GM18505 (cell line): Measurements from ENCODE around the gene CLSTN2.

ENCODE experiments used
- ATAC-seq: cut with Tn5 transposase; IDR thresholded peaks from one replicate; pipeline ENCODE4 v1.9.1; 2021; ENCODE audit not compliant: unreplicated experiment
- POLR2A ChIP-seq: IDR thresholded peaks from 4 replicates; pipeline ENCODE4 v1.6.1; 2011; ENCODE audit warnings: borderline replicate concordance; ENCODE audit not compliant: insufficient read depth, insufficient read length; ENCODE audit errors: extremely low read depth

The CLSTN2 gene

GRCh38 chr3:140091143-140091542 lies 156.2 kb downstream of the CLSTN2 start:
- ATAC-seq = no peak
- no peak for TF ChIP-seq POLR2A

DNA sequence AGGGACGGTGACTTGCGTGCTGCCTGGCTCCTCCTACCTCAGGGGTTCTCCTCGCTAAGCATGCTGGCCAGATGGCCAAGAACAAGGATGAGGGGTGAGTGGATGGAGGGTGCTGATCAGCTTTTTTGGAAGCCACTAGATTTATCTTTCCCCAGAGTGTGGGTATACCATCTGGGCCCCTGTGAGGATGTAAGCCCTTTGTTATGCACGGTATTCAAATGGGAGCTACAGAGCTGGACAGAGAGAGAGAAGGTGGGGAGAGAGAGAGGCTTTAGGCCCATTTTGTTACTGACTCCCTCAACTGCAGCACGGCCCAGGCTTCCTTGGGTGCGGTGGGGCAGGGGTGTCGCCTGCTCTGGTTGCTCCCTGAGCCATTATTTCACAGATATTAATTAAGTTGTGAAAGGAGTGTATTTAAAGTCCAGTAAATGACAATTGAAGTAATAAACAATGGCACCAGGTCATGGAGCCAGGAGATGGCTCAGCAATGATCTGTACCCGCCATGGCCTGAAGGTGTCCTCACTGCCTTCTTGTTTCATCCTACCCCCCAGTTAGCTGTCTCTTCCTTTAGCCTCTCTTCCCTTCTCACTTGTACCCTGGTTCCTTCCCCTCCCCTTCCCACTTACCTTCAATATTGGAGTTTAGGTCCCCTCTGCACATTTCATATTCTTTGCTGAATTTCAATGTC lies 158.0 kb downstream of the CLSTN2 start:
- no peak for ATAC-seq
- TF ChIP-seq POLR2A = no peak

GRCh38 chr3:140093742-140094141 lies 158.8 kb downstream of the CLSTN2 start:
- no peak for TF ChIP-seq POLR2A
- no peak for ATAC-seq

GRCh38 chr3:140094487-140094886 lies 159.5 kb downstream of the CLSTN2 start:
- no peak for TF ChIP-seq POLR2A
- no peak for ATAC-seq

- TF ChIP-seq POLR2A = no peak
- ATAC-seq = no peak
Observed at GRCh38 chr3:140096037-140096436, 161.1 kb downstream of the CLSTN2 start.

GRCh38 chr3:140097874-140098635 lies 163.1 kb downstream of the CLSTN2 start:
- no peak for ATAC-seq
- no peak for TF ChIP-seq POLR2A

GRCh38 chr3:140100479-140100878 lies 165.5 kb downstream of the CLSTN2 start:
- no peak for ATAC-seq
- TF ChIP-seq POLR2A = no peak

DNA sequence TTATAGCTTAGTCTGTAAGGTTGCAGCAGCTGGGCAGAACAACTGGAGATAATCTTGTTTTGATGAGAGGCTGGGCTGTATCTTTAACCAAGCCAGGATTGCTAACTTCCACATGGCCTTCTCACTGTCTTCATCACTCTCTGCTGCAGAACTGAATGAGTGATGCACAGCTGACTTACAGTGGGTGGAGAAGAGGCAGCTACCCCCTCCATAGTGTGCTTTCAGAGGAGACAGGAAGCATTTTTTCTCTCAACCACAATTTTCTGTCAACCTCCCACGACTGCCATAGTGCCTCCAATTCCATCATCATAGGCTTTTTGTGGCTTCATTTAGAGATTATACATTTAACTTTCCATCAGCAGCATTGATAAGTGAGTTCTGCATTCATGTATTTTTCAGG lies 168.2 kb downstream of the CLSTN2 start:
- TF ChIP-seq POLR2A = no peak
- ATAC-seq = no peak

GRCh38 chr3:140103986-140104645 lies 169.1 kb downstream of the CLSTN2 start:
- no peak for TF ChIP-seq POLR2A
- no peak for ATAC-seq

DNA sequence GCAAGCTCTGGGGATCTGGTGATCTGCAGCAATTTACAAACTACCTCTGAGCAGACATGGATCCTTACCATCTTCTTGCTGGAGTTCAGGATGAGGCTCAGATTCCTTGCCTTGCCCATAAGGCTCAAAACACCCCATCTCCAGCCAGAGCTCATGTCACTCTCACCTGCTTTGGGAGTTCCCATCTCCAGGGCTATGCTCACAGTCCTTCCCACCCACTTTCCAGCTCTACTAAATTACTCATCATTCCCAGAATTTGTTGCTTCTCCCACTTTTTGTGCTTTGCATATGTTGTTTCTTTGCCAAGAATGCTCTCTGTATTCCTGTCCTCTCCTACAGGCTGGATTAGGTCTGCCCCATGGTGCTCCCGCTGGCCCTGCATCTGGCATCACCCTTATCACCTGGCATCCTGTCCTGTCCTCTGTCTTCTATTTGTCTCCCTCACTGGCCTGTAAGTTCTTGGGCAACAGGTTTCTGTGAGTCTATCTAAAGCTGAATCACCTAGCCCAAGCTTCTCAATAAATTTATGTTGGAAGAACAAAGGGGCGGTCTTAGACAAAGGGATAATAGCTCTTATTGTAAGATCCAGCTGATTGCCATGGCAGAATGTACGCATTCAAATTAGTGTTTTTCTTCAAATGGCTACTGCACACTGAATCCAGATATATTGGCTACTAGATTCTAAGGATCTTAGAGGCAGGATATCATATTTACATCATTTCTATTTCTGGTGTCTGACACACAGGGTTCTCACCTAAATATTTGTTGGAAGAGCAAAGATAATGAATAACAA lies 179.2 kb downstream of the CLSTN2 start:
- TF ChIP-seq POLR2A = no peak

GRCh38 chr3:140114789-140115080 lies 179.8 kb downstream of the CLSTN2 start:
- TF ChIP-seq POLR2A = no peak
- no peak for ATAC-seq

More for the DNA sequence above, 179.2 kb downstream of the CLSTN2 start:
- ATAC-seq = no peak

GRCh38 chr3:140117096-140117526 lies 182.1 kb downstream of the CLSTN2 start:
- no peak for TF ChIP-seq POLR2A
- no peak for ATAC-seq

DNA sequence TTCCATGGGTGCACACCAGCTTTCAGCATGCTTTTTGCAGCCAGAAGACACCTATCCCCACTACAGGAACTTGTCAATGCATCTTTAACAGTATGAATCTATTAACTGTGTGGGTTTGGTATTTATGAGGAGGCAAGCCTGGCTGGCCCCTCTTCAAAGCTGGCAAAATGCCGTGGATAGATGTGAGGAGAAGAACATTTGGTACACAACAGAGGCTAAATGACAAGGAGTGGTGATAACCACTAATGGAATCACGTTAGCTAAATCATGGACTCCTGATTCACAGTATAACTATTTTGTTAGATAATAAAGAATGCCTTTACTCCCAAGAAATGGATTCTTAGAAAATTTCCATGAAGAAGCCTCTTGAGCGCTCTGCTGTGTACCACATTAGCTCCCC lies 187.2 kb downstream of the CLSTN2 start:
- no peak for TF ChIP-seq POLR2A
- no peak for ATAC-seq
